ENCODE measurements around the gene HIP1R.

- TF ChIP-seq, protein P1, sequence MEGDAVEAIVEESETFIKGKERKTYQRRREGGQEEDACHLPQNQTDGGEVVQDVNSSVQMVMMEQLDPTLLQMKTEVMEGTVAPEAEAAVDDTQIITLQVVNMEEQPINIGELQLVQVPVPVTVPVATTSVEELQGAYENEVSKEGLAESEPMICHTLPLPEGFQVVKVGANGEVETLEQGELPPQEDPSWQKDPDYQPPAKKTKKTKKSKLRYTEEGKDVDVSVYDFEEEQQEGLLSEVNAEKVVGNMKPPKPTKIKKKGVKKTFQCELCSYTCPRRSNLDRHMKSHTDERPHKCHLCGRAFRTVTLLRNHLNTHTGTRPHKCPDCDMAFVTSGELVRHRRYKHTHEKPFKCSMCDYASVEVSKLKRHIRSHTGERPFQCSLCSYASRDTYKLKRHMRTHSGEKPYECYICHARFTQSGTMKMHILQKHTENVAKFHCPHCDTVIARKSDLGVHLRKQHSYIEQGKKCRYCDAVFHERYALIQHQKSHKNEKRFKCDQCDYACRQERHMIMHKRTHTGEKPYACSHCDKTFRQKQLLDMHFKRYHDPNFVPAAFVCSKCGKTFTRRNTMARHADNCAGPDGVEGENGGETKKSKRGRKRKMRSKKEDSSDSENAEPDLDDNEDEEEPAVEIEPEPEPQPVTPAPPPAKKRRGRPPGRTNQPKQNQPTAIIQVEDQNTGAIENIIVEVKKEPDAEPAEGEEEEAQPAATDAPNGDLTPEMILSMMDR (conservative IDR thresholded peaks at IDR 0.05; ENCODE audit: low read depth, low read length), result no peak
- TF ChIP-seq MXI1 (IDR thresholded peaks at IDR 0.05; ENCODE audit: borderline replicate concordance, low read depth, low read length) (no peak), RFX5 (IDR thresholded peaks at IDR 0.05; ENCODE audit: low read depth, low read length) (no peak), POLR2A (IDR thresholded peaks at IDR 0.05; ENCODE audit: low read depth, low read length) (no peak), CEBPB (IDR thresholded peaks at IDR 0.05; ENCODE audit: low read depth, low read length) (no peak), CHD1 (IDR thresholded peaks at IDR 0.05; ENCODE audit: low read depth, low read length) (no peak), SMC3 (IDR thresholded peaks at IDR 0.05; ENCODE audit: low read depth, low read length) (no peak)
- TF ChIP-seq, protein P2, sequence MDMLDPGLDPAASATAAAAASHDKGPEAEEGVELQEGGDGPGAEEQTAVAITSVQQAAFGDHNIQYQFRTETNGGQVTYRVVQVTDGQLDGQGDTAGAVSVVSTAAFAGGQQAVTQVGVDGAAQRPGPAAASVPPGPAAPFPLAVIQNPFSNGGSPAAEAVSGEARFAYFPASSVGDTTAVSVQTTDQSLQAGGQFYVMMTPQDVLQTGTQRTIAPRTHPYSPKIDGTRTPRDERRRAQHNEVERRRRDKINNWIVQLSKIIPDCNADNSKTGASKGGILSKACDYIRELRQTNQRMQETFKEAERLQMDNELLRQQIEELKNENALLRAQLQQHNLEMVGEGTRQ (IDR thresholded peaks at IDR 0.05; ENCODE audit: low read depth, low read length), result no peak
Measured at GRCh38 chr12:122887819-122888212, 52.6 kb downstream of the HIP1R start.

Data from IMR-90 (cell line).